AG09309 (cell line): ENCODE results near the gene TMC3.

ENCODE experiments used
- DNase-seq: peaks from one replicate; pipeline ENCODE4 v3.0.0-alpha.2; 2010; ENCODE audit warnings: low read depth
- H3K4me3 ChIP-seq: 2 replicates; pipeline ENCODE4 v1.5.1; 2011; ENCODE audit warnings: mild to moderate bottlenecking, low read depth, low read length, moderate library complexity; ENCODE audit not compliant: control insufficient read depth
- TF ChIP-seq, protein P1 (sequence below): IDR thresholded peaks from 2 replicates; pipeline ENCODE4 v1.5.1; 2011; ENCODE audit warnings: mild to moderate bottlenecking, low read depth, low read length, inconsistent platforms; ENCODE audit not compliant: insufficient read depth, control insufficient read depth; ENCODE audit errors: missing control alignments

The TMC3 gene

DNA sequence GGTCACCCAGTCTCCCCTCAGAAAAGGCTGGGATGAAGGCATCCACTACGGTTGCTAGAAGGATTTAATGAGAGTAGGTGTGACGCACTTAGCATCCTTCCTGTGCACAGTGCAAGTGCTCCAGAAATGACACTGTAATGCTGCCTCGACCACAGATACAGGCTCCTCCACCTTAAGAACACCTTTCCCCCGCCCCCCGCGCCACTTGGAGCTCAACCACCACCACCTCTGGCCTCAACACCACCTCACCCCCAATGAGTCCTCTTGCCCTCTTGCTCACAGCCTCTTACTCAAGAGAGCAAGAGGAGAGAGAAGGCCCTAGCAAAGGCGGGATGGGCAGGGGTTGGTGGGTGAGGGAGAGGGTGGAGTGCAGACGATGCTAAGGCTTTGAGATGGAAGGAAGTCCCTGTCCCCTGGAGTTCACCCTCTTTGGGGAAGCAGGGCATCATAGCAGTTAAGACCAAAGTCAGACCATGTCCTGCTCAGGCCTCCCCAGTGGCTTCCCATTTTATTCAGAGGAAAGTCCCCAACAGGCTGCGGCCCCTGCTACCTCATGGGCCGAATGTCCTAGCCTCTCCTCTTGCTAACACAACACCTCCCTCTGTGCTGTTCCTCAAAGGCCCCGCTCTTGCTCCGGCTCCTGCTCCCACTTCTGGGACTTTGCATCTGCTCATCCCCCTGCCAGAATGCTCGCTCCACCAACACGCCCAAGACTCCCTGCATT is 58.4 kb downstream of the TMC3 start:
- H3K4me3 ChIP-seq: no peak overlapping the region
- DNase-seq: no peak
- TF ChIP-seq, protein P1, sequence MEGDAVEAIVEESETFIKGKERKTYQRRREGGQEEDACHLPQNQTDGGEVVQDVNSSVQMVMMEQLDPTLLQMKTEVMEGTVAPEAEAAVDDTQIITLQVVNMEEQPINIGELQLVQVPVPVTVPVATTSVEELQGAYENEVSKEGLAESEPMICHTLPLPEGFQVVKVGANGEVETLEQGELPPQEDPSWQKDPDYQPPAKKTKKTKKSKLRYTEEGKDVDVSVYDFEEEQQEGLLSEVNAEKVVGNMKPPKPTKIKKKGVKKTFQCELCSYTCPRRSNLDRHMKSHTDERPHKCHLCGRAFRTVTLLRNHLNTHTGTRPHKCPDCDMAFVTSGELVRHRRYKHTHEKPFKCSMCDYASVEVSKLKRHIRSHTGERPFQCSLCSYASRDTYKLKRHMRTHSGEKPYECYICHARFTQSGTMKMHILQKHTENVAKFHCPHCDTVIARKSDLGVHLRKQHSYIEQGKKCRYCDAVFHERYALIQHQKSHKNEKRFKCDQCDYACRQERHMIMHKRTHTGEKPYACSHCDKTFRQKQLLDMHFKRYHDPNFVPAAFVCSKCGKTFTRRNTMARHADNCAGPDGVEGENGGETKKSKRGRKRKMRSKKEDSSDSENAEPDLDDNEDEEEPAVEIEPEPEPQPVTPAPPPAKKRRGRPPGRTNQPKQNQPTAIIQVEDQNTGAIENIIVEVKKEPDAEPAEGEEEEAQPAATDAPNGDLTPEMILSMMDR: no peak

DNA sequence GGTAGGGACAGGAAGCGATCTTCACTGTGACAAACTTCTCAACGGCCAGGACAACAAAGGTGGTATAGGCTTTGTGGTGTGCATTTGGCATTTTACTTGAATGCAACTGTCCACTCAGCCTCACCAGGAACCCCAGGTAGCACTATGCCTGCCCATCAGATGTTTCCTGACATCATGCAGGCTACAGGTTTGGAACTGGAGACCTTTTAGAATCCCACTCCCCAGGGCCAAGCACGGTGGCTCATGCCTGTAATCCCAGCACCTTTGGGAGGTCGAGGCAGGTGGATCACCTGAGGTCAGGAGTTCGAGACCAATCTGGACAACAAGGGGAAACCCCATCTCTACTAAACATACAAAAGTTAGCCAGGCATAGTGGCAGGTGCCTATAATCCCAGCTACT is 59.6 kb downstream of the TMC3 start:
- no peak for DNase-seq
- H3K4me3 ChIP-seq: no peak overlapping the region
- TF ChIP-seq, protein P1: no peak

DNA sequence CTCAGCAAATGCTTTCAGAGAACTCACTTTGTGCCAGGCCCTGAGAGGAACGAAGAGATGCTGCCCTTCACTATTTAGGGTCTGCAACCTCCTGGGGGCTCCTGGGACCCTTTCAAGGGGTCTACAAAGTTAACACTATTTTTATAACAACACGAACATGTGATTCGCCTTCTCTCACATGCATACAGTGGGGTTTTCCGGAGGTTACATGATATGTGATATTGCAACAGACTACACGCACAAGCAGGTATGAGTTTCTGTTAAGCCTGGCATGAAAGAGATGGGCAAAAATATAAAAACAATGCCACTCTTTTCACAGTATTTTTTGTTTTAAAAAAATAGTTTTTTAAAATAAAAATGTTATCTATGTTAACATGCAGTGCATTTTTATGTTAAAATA is 60.3 kb downstream of the TMC3 start:
- no peak overlapping the region for H3K4me3 ChIP-seq
- TF ChIP-seq, protein P1: no peak
- no peak for DNase-seq

DNA sequence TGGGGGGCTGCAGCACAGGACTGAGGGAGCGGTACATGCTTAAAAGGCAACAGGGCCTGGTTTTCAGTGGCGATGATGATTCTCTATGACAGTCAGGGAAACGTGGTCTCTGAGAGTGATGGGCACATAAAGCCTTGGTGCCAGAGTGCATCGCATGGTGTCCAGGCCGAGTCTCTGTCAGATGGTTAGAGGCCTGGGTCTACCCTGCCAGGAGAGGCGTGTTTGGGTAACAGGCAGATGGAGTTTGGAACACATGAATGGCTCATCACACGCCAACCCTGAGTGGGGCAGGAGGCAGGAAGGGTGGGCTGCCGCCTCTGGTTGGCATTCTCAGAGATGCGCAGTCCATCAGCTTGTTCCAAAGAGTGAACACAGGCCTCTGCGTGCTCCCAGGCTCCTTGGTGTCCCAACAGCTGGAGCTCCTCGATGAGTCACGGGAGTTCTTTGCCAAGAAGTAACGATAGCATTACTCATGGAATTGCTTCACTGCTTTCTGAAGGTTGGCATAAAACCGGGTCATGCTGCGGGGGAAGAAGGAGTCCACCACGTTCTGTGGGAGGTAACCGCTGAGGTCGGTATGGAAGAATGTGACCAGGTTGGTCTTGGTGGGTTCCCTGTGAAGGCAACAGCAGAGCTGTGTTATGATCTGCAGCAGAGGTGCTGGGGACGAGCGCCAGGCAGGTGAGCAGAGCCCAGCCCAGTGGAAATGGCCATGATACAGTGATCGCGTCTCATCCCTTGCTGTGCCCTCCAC is 61.0 kb downstream of the TMC3 start:
- H3K4me3 ChIP-seq: no peak overlapping the region
- TF ChIP-seq, protein P1: no peak
- peak; percentile 89 for DNase-seq

DNA sequence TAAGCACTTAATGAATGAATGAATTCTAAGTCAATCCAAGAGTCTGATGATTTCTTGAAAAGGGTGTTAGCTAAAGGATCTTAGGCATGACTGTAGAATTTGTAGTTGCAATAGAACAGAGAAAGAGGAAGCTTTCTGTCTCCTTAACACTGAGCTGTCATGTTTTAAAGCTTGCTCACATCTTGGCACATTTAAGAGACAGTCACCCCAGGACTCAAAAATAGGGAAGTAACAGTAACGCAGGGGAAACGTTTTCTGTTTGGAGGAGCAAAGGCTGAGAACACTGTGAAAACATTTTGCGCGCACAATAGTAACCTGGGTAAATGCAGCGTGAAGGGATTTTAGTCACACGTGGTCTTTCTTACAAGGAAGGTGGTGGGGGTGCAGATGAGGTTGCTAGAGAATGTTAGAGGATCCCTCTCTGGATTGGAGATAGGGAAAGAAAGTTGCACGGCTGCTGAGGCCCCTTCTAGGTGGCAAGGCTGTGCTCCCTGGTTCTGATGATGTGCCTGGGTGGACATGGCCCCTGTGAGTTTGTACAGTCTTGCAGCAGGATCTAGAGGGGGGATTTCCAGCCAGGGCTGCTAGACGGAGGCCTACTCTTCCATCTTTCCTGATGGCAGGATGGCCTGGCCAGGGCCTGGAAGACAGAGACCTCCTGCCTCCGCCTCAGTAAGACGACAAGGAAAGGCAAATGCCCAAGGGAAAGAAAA is 62.1 kb downstream of the TMC3 start:
- DNase-seq: no peak
- no peak overlapping the region for H3K4me3 ChIP-seq
- TF ChIP-seq, protein P1: no peak

DNA sequence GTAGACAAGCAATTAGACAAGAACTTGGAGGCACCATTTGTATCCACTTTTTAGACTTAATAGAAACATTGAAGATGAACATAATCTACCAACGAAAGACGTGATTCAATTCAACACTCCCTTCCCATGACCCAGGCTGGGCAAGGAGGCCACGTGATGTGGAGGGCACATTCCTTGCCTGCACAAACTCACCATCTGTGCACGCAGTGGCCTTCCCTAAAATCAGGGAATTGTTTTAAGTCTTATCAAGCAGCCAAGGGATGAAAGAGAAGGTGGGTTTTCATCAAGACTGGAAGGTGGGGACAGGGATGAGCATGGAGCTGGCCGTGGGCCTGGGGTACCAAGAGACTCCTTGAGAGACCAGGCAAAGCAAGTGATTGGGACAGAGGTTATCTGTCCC is 63.5 kb downstream of the TMC3 start:
- DNase-seq: no peak
- TF ChIP-seq, protein P1: no peak
- no peak overlapping the region for H3K4me3 ChIP-seq
